RWPE2 (cell line): ENCODE data around the gene MSMP.

Experiments used
- ATAC-seq: fragments of 200-7000 bp; cut with Tn5 transposase; 3 replicates; pipeline ENCODE4 v1.9.1; 2021; ENCODE audit warnings: low read depth
- DNase-seq: peaks from one replicate; pipeline ENCODE4 v3.0.0-alpha.2; 2020; ENCODE audit warnings: low spot score
- H3K27ac ChIP-seq: fragments of 450-650 bp; 2 replicates; pipeline ENCODE4 v1.5.1; 2017; ENCODE audit warnings: mild to moderate bottlenecking; ENCODE audit not compliant: poor library complexity, severe bottlenecking
- H3K27me3 ChIP-seq: fragments of 250-450 bp; sonication (Bioruptor Pico); 2 replicates; pipeline ENCODE4 v1.5.1; 2021; ENCODE audit warnings: mild to moderate bottlenecking, moderate library complexity; ENCODE audit not compliant: insufficient read depth, poor library complexity, severe bottlenecking
- H3K36me3 ChIP-seq: fragments of 250-450 bp; sonication (Bioruptor Pico); 2 replicates; pipeline ENCODE4 v1.5.1; 2020; ENCODE audit warnings: low read depth, mild to moderate bottlenecking, moderate library complexity
- H3K4me1 ChIP-seq: fragments of 250-450 bp; sonication (Bioruptor Pico); 2 replicates; pipeline ENCODE4 v1.5.1; 2021; ENCODE audit warnings: mild to moderate bottlenecking, moderate library complexity; ENCODE audit not compliant: insufficient read depth, poor library complexity, severe bottlenecking
- H3K4me3 ChIP-seq: fragments of 250-450 bp; sonication (Bioruptor Pico); 2 replicates; pipeline ENCODE4 v1.5.1; 2021; ENCODE audit warnings: mild to moderate bottlenecking, moderate library complexity; ENCODE audit not compliant: severe bottlenecking
- H3K9me3 ChIP-seq: fragments of 250-450 bp; sonication (Bioruptor Pico); 2 replicates; pipeline ENCODE4 v1.5.1; 2021; ENCODE audit warnings: mild to moderate bottlenecking, moderate library complexity; ENCODE audit not compliant: severe bottlenecking
- TF ChIP-seq, protein P1 (sequence below): fragments of 450-650 bp; IDR thresholded peaks from one replicate; pipeline ENCODE4 v1.5.1; 2017; ENCODE audit warnings: mild to moderate bottlenecking, moderate library complexity; ENCODE audit not compliant: poor library complexity, severe bottlenecking

MSMP gene

DNA sequence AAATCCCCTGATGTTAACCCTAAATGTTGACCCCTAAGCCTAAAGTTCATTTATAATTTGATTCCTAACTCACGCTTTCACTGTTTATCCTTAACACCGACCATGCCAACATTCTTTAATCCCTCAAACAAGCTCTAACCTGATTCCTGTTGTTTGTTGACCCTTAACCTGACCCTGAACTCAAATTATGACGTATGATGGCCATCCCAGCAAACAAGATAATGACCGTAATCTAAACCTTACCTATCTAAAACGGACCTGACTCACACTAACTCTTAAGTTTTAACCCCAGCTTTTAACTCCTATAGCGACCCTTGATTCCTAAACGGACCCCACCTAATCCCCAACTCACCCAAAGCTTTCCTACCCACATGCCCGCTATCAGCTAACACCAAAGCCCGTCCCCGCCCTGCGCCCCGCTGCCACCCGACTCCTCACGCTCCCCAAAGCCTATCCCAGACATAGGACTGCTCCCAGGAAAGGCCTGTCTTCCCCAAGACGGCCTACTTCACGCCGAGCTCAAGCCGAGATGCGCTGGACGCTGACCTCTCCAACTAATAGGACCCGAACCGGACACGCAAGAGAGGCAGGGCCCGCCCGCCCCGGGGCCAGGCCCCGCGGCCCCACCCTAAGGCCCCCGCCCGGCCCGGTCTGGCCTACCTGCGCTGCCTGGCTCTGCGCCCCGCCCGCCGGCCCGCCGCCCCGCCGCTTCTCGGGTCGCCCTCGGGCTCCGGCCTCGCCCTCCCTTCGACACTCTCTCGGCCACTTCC lies 22.5 kb downstream of the MSMP start:
- TF ChIP-seq, protein P1, sequence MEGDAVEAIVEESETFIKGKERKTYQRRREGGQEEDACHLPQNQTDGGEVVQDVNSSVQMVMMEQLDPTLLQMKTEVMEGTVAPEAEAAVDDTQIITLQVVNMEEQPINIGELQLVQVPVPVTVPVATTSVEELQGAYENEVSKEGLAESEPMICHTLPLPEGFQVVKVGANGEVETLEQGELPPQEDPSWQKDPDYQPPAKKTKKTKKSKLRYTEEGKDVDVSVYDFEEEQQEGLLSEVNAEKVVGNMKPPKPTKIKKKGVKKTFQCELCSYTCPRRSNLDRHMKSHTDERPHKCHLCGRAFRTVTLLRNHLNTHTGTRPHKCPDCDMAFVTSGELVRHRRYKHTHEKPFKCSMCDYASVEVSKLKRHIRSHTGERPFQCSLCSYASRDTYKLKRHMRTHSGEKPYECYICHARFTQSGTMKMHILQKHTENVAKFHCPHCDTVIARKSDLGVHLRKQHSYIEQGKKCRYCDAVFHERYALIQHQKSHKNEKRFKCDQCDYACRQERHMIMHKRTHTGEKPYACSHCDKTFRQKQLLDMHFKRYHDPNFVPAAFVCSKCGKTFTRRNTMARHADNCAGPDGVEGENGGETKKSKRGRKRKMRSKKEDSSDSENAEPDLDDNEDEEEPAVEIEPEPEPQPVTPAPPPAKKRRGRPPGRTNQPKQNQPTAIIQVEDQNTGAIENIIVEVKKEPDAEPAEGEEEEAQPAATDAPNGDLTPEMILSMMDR: no peak
- peak overlapping the region; percentile 63 for H3K4me3 ChIP-seq
- peak overlapping the region; percentile 87 for H3K27ac ChIP-seq
- ATAC-seq (no peak), DNase-seq (no peak)
- no peaks in the 10 kb centered on the region for H3K27me3 ChIP-seq
- peaks cover 40% of the 10 kb centered on the region for H3K4me1 ChIP-seq
- peaks cover 52% of the 10 kb centered on the region for H3K36me3 ChIP-seq
- no peaks in the 10 kb centered on the region for H3K9me3 ChIP-seq

DNA sequence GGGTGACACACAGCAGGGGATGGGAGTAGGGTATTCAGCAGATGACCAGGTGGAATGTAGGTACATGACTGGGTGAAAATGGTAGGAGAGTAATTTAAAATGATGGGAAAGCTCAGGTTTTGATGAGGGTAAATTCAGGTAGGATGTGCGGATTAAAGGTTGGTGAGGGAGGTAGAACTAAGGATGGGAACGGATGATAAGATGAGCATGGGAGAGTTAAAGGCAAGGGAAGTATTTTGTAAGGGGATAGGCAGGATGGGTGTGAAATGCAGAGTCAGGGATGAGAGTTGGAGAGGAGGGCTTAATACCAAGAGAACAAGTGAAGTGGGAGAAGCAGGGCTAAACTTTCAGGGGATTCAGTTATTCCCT lies 23.6 kb downstream of the MSMP start:
- peak overlapping the region; percentile 63 for H3K4me3 ChIP-seq
- peaks cover 52% of the 10 kb centered on the region for H3K36me3 ChIP-seq
- no peaks in the 10 kb centered on the region for H3K9me3 ChIP-seq
- peaks cover 40% of the 10 kb centered on the region for H3K4me1 ChIP-seq
- no peak for DNase-seq
- H3K27me3 ChIP-seq: no peaks in the 10 kb centered on the region
- TF ChIP-seq, protein P1: no peak
- H3K27ac ChIP-seq: peak overlapping the region; percentile 87
- ATAC-seq: no peak

DNA sequence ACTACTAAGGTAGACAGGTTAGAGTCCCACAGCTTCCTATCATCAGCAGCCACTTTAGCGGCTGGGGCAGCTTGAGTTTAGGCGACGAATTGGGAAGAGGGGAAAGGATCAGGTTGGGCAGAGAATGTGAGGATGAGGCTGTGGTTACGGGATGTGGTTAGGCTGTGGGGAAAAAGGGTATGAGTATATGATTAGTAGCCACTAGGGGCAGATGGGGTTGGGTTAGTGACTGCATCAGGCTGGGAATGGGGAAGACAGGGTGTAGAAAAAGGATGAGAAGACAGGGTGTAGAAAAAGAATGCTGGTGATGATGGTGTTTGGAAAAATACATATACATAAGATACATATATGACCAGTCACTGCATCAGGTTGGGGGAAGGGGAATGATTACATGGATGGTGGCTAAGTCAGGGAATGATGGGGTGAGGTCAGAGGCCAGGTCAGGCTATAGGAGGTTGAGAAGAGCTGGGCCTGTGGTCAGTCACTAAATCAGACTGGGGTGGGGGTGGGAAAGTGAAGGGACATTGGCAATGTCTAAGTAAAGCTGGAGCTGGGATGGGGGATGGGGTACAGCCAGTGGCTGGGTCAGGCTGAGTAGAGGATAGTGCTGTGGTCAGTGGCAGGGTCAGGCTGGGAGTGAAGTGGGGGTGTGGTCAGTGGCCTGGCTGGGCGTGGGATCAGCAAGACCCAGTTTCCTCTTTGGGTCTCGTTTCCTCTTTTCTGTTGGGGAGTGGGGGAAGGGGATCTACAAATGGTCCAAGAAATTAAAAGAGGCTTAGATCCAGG lies 24.2 kb downstream of the MSMP start:
- TF ChIP-seq, protein P1: peak; percentile 61
- peaks cover 40% of the 10 kb centered on the region for H3K4me1 ChIP-seq
- ATAC-seq (peak; percentile 32), DNase-seq (no peak)
- H3K27ac ChIP-seq: peak overlapping the region; percentile 87
- H3K9me3 ChIP-seq: no peaks in the 10 kb centered on the region
- H3K36me3 ChIP-seq: peaks cover 52% of the 10 kb centered on the region
- no peaks in the 10 kb centered on the region for H3K27me3 ChIP-seq
- H3K4me3 ChIP-seq: peak overlapping the region; percentile 8

DNA sequence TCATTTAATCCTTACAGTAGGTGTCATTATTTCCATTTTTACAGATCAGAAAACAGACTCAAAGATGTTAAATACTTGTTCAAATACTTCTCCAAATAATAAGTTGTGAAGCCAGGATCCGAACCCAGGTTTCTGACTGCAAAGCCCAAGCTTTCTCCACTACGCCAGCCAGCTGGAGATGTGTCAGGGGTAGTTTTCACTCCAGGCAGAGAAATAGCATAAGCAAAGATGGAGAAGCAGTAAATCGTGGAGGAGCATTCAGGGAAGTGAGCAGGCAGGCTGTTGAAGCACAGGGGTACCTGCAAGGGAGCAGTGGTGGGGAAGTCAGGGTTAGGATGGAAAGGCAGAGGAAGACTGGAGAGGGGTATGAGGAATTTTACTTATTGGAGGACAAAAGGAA lies 25.0 kb downstream of the MSMP start:
- Histone ChIP-seq H3K4me3 (peak overlapping the region; percentile 8), H3K9me3 (no peaks in the 10 kb centered on the region), H3K27me3 (no peaks in the 10 kb centered on the region), H3K27ac (peak overlapping the region; percentile 87), H3K36me3 (peaks cover 53% of the 10 kb centered on the region), H3K4me1 (peaks cover 40% of the 10 kb centered on the region)
- DNase-seq (no peak), ATAC-seq (no peak)
- TF ChIP-seq, protein P1: no peak
